BE2C (cell line): ENCODE results near the gene DYSF.

ENCODE experiments used
- DNase-seq: peaks from one replicate; pipeline ENCODE4 v3.0.0-alpha.2; 2020
- H3K27me3 ChIP-seq: fragments of 250-450 bp; sonication (Bioruptor Pico); 2 replicates; pipeline ENCODE4 v1.5.1; 2020; ENCODE audit warnings: mild to moderate bottlenecking
- H3K36me3 ChIP-seq: fragments of 250-450 bp; sonication (Bioruptor Pico); 2 replicates; pipeline ENCODE4 v1.5.1; 2020; ENCODE audit warnings: mild to moderate bottlenecking
- H3K4me1 ChIP-seq: fragments of 250-450 bp; sonication (Bioruptor Pico); 2 replicates; pipeline ENCODE4 v1.5.1; 2020
- H3K4me3 ChIP-seq: 2 replicates; pipeline ENCODE4 v1.5.1; 2011; ENCODE audit warnings: low read depth, low read length
- H3K9me3 ChIP-seq: fragments of 250-450 bp; sonication (Bioruptor Pico); 2 replicates; pipeline ENCODE4 v1.5.1; 2020
- TF ChIP-seq, protein P1 (sequence below): IDR thresholded peaks from 2 replicates; pipeline ENCODE4 v1.5.1; 2012; ENCODE audit warnings: mild to moderate bottlenecking, low read depth, low read length

The DYSF gene

DNA sequence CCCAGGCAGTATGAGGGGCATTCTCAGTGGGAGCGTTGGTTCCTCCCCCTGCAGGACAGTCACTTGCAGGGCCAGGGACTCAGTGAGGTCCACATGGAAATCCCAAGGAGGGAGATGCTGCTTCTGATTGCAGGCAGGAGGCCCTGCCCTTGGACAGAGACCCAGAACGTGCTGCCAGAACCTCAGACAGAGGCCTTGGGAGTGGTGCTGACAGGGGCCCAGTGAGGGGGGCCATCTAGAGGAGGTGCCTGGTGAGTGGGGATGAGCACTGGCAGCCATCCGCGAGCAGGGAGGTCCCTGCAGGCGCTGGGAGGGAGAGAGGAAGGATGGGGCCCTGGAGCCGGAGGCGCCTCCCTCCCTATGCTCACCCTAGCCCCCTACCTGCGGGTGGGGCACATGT lies 133.1 kb downstream of the DYSF start:
- H3K9me3 ChIP-seq = no peaks in the 10 kb centered on the region
- no peaks in the 10 kb centered on the region for H3K36me3 ChIP-seq
- no peak for DNase-seq
- no peaks in the 10 kb centered on the region for H3K4me1 ChIP-seq
- no peak overlapping the region for H3K4me3 ChIP-seq
- H3K27me3 ChIP-seq = no peaks in the 10 kb centered on the region
- TF ChIP-seq, protein P1, sequence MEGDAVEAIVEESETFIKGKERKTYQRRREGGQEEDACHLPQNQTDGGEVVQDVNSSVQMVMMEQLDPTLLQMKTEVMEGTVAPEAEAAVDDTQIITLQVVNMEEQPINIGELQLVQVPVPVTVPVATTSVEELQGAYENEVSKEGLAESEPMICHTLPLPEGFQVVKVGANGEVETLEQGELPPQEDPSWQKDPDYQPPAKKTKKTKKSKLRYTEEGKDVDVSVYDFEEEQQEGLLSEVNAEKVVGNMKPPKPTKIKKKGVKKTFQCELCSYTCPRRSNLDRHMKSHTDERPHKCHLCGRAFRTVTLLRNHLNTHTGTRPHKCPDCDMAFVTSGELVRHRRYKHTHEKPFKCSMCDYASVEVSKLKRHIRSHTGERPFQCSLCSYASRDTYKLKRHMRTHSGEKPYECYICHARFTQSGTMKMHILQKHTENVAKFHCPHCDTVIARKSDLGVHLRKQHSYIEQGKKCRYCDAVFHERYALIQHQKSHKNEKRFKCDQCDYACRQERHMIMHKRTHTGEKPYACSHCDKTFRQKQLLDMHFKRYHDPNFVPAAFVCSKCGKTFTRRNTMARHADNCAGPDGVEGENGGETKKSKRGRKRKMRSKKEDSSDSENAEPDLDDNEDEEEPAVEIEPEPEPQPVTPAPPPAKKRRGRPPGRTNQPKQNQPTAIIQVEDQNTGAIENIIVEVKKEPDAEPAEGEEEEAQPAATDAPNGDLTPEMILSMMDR = no peak

DNA sequence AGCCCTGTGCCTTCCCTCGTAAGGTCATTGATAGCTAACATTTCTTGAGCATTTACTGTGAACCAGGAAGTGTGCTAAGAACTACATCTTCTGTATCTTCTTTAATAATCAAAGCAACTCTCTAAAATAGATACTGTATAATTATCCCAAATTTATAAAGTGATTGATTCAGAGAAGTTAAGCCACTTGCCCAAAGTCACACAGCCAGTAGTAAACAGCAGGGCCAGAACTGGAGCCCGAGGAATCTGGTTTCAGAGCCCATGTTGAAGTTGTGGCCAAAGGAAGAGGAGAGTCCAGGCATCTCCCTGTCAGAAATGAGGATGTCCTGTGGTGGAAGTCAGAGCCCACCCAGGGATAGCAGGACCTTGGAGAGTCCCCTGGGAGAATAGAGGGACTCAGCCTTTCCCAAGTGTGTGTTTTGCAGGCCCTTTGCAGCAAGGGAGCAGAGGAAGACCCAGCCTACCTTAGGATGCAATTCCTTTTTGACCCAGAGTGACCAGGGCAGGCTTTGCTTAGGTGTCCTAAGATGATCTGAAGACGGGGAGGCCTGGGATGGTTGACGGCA lies 134.2 kb downstream of the DYSF start:
- no peak for DNase-seq
- Histone ChIP-seq H3K4me1 (no peaks in the 10 kb centered on the region), H3K9me3 (no peaks in the 10 kb centered on the region), H3K27me3 (no peaks in the 10 kb centered on the region), H3K36me3 (no peaks in the 10 kb centered on the region), H3K4me3 (no peak overlapping the region)
- TF ChIP-seq, protein P1 = no peak

DNA sequence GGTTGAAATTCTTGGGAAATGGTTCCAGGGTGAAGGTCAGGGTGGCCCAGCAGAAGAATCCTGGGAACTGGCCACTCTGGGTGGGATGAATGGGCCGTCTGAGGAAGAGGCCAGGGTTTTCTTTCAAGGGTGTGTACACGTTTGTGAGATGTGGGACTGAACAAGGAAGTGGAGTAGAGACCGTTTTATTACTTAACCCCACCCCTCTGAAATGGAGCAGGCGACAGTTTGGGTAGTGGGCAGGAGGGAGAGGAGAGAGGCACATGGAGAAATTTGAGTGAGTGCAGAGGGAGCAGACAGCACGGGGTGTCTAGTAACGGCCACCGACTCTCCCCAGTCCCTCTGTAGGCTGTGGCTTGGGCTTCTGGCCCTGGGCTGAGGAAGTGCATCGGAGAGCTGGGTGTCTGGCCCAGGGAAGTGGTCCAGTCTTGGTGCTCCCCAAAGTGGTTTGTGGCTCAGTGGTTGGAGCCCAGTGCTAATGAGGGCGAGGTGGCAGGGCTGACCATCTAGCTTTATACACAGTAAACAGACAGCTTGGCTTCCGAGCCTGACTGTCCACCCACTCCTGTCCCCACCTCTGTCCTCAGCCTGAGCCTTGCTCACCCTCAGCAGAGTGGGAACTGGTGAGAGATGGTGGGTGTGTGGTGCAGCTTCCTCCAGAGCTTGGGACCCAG lies 135.3 kb downstream of the DYSF start:
- no peak for DNase-seq
- no peaks in the 10 kb centered on the region for H3K9me3 ChIP-seq
- H3K4me1 ChIP-seq = no peaks in the 10 kb centered on the region

DNA sequence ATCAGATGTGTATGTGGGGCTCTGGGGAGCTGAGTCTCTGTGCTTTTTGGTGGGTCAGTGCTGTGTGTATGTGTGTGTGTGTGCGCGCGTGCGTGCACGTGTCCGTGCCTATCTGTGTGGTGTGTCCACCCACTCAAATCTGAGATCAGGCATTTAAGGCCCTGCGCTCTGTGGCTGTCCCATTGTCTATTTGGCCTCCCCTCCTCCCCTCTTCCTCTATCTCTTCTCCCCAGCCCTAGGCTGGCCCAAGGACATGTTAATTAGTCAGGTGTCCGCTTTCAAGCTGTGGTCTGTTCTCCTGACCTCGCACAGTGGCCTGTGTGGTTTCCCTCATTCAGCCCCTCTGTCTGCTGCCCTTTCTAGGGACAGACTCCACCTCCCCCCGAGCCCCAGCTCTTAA lies 136.4 kb downstream of the DYSF start:
- no peaks in the 10 kb centered on the region for H3K36me3 ChIP-seq
- H3K4me1 ChIP-seq = no peaks in the 10 kb centered on the region
- no peaks in the 10 kb centered on the region for H3K27me3 ChIP-seq
- TF ChIP-seq, protein P1 = no peak
- DNase-seq = no peak
- H3K4me3 ChIP-seq = no peak overlapping the region
- H3K9me3 ChIP-seq = no peaks in the 10 kb centered on the region

More for the DNA sequence above, 135.3 kb downstream of the DYSF start:
- H3K36me3 ChIP-seq = no peaks in the 10 kb centered on the region
- TF ChIP-seq, protein P1 = no peak
- no peak overlapping the region for H3K4me3 ChIP-seq
- H3K27me3 ChIP-seq = no peaks in the 10 kb centered on the region

DNA sequence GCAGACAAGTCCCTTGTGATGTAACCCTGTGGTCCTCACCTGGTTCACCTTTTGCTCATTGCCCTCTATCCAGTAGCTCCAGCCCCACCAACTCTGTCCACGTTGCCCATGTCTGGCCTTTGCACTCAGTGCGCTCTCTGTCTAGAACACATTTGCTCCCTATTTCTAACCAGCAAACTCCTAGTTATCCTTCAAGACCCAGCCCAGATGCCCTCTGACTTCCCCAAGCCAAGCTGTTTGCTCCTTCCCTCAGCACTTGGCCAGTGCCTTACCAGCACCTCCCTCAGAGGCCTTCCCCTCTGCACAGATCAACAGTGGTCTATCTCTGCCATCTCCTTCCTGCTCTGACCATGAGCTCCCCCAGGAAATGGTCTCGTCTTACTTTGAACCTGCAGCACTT lies 137.7 kb downstream of the DYSF start:
- H3K36me3 ChIP-seq = no peaks in the 10 kb centered on the region
- no peaks in the 10 kb centered on the region for H3K4me1 ChIP-seq
- TF ChIP-seq, protein P1 = no peak
- DNase-seq = no peak
- no peaks in the 10 kb centered on the region for H3K9me3 ChIP-seq
- no peak overlapping the region for H3K4me3 ChIP-seq
- no peaks in the 10 kb centered on the region for H3K27me3 ChIP-seq

DNA sequence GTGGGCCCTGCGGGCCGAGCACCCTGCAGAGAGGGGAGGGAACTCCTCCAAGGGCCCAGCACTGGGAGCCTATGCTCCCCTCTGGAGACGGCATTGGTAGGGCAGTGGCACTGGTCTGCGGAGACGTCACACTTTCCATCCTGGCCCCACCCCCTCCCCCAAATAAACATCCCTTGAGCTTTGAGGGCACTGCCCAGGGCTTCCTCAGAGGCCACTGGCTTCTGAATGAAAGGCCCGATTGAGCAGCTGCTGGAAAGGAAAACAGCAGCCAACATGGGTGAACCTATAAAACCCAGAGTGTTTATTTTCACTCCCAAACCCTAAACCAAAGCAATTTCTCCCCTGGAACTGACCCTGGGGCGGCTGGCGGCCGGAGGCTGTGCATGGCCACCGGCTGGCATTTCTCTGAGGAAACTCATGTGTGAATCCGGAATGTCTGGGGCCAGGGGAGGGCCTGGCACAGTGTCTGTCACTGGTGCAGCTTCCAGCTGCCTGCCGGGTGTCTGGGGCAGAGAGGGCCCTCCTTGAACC lies 138.9 kb downstream of the DYSF start:
- no peaks in the 10 kb centered on the region for H3K36me3 ChIP-seq
- H3K9me3 ChIP-seq = no peaks in the 10 kb centered on the region
- no peaks in the 10 kb centered on the region for H3K27me3 ChIP-seq
- TF ChIP-seq, protein P1 = no peak
- no peaks in the 10 kb centered on the region for H3K4me1 ChIP-seq
- no peak for DNase-seq
- H3K4me3 ChIP-seq = no peak overlapping the region
